ENCODE data around the gene TMEM63B.

TMEM63B gene

DNA sequence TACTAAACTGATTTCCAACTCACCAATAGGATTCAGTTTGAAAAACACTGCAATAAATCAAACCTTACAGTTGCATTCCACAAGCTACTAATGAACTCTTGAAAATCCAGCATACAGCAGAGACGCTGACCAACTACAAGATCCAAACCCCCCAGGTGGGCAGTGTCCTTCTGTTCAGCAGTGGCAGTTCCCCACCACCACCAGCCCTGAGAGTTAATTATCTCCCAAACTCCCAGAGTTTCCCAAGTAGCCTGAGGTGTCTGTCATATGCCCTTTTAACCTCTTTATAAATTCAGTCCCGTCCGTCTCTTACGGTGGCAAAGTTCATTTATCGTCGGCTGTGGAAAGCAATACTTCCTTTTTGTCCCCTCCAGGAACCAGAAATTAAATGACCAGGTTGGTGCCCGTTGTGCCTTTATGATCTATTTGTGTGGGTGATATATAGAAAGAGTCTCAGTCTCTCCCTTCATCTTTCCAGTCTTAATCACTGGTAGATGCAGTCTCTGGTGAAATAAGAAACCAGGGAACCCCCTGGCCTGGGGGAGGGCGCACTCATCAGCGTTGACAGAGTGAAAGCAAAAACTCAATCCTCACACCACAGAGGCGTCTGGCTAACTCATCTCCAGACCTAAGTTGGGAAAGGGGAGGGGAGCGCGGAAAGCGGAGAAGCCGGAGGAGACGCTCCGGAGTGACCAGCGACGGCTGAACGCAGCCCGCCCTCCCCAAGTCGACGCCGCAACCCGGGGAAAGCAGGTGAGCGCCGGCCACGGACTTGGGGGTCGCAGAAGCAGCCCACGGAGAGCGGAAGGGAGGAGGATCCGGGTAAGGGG lies 819 bp upstream of the TMEM63B start:
- peaks cover 17% of the 10 kb centered on the region; the same call in 1 of the 2 replicates for H3K36me3 ChIP-seq (ENCODE audit: insufficient read depth, low read depth, low read length)
- H3K4me1 ChIP-seq (ENCODE audit: insufficient read depth, low read length): peaks cover 18% of the 10 kb centered on the region
- H3K4me3 ChIP-seq (ENCODE audit: low read length): peak overlapping the region; percentile 79
- no peaks in the 10 kb centered on the region for H3K9me3 ChIP-seq (ENCODE audit: insufficient read depth, low read depth, low read length)
- 0 out of 2 replicates have a peak, but pooled peaks cover 7% of the 10 kb centered on the region for H3K27me3 ChIP-seq (ENCODE audit: insufficient read depth, low read length)
- H3K27ac ChIP-seq (ENCODE audit: low read length): no peak overlapping the region
- H3K9ac ChIP-seq (ENCODE audit: low read depth, low read length): peak overlapping the region; percentile 68

DNA sequence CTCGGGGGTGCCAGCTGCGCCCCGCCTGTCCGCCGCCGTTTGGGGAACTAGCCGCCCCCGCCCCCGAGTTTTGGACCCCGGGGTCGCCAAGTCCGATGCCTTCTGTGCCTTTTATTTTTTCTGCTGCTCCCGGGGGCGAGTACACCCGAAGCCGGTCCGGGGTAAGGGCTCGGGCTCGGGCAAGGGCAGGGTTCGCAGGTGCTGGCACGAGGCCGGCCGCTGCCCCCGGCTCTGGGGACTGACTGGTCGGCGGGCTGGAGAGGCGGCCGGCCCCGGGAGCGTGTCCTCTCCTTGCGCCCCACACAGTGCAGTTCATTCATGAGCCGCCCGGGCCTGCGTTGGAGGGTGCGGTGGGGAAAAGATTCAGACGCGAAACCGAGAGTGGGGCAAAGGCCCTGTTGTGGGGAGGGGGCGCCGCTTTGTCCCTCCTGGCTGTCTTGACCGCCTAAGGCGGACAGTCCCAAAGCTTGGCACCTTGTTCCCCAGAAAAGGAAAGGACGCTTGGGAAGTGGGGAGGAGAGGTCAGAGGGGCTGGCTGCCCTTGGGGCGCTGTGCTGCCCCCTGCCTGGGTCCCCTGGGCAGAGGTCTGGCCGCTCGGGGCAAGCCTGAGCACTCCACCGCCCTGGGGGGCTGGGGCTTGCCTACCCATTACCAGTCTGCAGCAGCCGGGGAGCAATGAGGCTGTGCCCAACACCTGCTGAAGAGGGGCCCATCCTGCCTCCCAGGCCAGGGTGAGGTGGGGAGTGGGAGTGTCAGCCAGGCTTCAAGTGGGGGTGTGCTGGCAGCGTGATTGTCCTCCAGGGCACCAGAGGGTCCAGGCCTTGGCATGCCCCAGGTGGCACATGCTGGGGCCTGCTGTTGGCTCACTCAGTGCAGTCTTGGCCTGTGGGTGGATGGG lies 915 bp downstream of the TMEM63B start:
- H3K4me1 ChIP-seq (ENCODE audit: insufficient read depth, low read length): peaks cover 12% of the 10 kb centered on the region
- peak overlapping the region; percentile 75 for H3K4me3 ChIP-seq (ENCODE audit: low read length)
- peaks cover 17% of the 10 kb centered on the region; the same call in 1 of the 2 replicates for H3K36me3 ChIP-seq (ENCODE audit: insufficient read depth, low read depth, low read length)
- peak overlapping the region; percentile 60; the same call in 1 of the 2 replicates for H3K9ac ChIP-seq (ENCODE audit: low read depth, low read length)
- H3K27me3 ChIP-seq (ENCODE audit: insufficient read depth, low read length): 0 out of 2 replicates have a peak, but pooled peaks cover 7% of the 10 kb centered on the region
- no peak overlapping the region for H3K27ac ChIP-seq (ENCODE audit: low read length)
- H3K9me3 ChIP-seq (ENCODE audit: insufficient read depth, low read depth, low read length): no peaks in the 10 kb centered on the region

DNA sequence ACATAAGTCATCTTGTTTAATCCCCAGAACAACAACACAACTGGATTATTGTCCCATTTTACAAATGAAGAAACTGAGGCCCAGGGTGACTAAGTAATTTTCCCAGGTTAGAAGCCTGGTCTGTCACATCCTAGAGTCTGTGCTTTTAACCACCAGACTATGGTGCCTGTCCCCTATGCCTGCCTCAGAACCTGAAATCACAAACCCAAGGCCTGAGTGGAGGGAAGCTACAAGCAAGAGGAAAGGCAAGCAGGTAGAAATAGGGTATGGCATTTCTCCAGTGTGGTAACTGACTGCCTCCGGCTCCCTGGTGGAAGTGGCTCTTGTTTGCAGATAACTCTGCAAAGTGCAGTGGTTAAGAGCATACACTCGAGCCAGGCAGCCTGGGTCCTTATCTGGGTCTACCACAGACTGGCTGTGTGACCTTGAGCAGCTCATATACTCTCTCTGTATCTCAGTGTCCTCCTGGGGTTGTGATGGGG lies 2.5 kb downstream of the TMEM63B start:
- Histone ChIP-seq H3K27me3 (ENCODE audit: insufficient read depth, low read length) (0 out of 2 replicates have a peak, but pooled peaks cover 7% of the 10 kb centered on the region), H3K9me3 (ENCODE audit: insufficient read depth, low read depth, low read length) (no peaks in the 10 kb centered on the region), H3K4me1 (ENCODE audit: insufficient read depth, low read length) (peaks cover 12% of the 10 kb centered on the region), H3K4me3 (ENCODE audit: low read length) (no peak overlapping the region), H3K9ac (ENCODE audit: low read depth, low read length) (no peak overlapping the region), H3K27ac (ENCODE audit: low read length) (no peak overlapping the region), H3K36me3 (ENCODE audit: insufficient read depth, low read depth, low read length) (peaks cover 11% of the 10 kb centered on the region; the same call in 1 of the 2 replicates)

DNA sequence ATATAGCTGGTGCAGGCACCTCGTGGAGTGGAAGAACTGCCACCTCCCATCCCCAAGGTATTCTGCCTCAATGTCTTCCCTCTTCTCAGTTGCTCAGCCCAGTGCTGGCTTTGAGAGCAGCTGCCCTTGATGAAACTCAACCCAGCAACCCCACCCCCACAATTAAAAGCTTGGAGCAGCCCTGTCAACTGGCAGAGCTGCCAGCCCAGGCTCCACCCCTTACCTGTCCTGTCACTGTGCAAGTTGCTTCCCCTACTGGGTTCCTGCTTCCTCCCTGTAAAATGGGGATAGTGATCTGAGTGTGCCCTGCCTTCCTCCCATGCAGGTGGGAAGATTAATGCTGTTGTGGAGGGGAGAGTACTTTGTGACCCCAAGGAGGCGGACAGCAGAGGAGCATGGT lies 4.5 kb downstream of the TMEM63B start:
- peaks cover 4% of the 10 kb centered on the region; the same call in 1 of the 2 replicates for H3K4me1 ChIP-seq (ENCODE audit: insufficient read depth, low read length)
- H3K4me3 ChIP-seq (ENCODE audit: low read length): no peak overlapping the region
- no peak overlapping the region for H3K27ac ChIP-seq (ENCODE audit: low read length)

DNA sequence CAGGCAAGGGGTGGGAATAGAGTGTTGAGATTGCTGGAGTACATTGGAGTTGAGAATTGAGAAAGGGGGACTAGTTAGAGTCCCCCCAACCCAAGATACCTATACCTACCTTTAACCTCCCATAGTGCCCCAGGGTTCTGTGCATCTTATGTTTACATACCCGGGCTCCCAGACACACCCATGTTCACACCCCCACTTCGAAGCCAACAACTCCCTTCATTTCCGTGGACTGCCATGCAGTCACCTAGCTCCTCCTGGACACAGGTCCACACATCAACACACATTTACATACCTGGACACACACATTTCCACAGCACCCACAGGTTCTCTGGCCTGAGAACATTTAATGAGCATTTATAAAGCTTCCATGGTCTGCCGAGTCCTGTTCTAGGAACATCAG lies 5.1 kb downstream of the TMEM63B start:
- peaks cover 12% of the 10 kb centered on the region; the same call in 1 of the 2 replicates for H3K36me3 ChIP-seq (ENCODE audit: insufficient read depth, low read depth, low read length)
- H3K9me3 ChIP-seq (ENCODE audit: insufficient read depth, low read depth, low read length): no peaks in the 10 kb centered on the region
- no peak overlapping the region for H3K9ac ChIP-seq (ENCODE audit: low read depth, low read length)
- H3K4me3 ChIP-seq (ENCODE audit: low read length): no peak overlapping the region
- peaks cover 4% of the 10 kb centered on the region; the same call in 1 of the 2 replicates for H3K4me1 ChIP-seq (ENCODE audit: insufficient read depth, low read length)
- no peak overlapping the region for H3K27ac ChIP-seq (ENCODE audit: low read length)
- H3K27me3 ChIP-seq (ENCODE audit: insufficient read depth, low read length): 0 out of 2 replicates have a peak, but pooled peaks cover 7% of the 10 kb centered on the region

More for the DNA sequence above, 4.5 kb downstream of the TMEM63B start:
- H3K36me3 ChIP-seq (ENCODE audit: insufficient read depth, low read depth, low read length): peaks cover 8% of the 10 kb centered on the region; the same call in 1 of the 2 replicates
- H3K27me3 ChIP-seq (ENCODE audit: insufficient read depth, low read length): 0 out of 2 replicates have a peak, but pooled peaks cover 7% of the 10 kb centered on the region
- no peak overlapping the region for H3K9ac ChIP-seq (ENCODE audit: low read depth, low read length)
- no peaks in the 10 kb centered on the region for H3K9me3 ChIP-seq (ENCODE audit: insufficient read depth, low read depth, low read length)

DNA sequence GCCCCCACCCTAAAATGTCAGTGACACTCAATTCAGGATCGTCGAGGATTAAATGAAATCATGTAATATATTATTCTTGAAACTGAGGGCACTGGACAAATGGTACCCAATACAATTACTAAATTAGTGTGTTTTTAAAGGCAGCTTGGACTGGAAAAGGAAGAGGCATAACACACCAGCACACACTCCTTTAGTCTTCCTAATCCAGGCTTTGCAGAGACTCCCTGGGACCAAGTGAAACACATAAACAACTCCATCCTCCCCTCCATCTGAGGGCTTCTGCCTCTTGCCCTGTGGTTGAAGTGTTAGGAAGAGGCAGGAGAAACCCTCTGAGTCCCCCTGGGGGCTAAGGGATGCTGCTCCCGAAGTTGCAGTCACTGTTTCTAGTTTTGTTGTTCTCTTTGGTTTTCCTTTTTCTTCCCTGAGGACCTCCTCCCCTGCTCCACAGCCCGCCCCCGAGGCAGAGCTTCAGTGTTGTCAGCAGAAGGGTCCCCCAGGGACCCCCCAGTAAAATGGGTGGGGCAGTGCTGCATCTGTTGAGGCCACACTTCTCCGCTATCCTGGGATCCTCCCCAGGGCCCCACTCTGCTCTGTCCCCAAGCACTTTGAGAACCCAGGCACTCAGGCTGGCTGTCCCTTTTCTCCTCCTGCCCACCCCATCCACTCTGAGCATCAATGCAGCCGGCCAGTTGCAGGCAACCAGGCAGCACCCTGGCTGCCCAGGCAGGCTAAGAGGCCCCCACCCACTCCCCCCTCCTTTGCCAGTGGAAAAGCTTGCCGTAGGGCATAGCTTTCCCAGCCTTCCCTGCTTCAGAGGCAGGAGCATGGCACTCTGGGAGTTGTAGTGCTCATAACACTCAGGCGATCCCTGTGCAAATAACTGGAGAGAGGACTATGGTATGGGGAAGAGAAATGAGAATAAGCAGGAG lies 5.9 kb downstream of the TMEM63B start:
- no peak overlapping the region for H3K27ac ChIP-seq (ENCODE audit: low read length)
- no peak overlapping the region for H3K4me3 ChIP-seq (ENCODE audit: low read length)
- 0 out of 2 replicates have a peak, but pooled peaks cover 6% of the 10 kb centered on the region for H3K27me3 ChIP-seq (ENCODE audit: insufficient read depth, low read length)
- H3K9ac ChIP-seq (ENCODE audit: low read depth, low read length): 0 out of 2 replicates have a peak overlapping the region, but pooled peaks have one; percentile 29
- peaks cover 12% of the 10 kb centered on the region; the same call in 1 of the 2 replicates for H3K36me3 ChIP-seq (ENCODE audit: insufficient read depth, low read depth, low read length)
- peaks cover 4% of the 10 kb centered on the region; the same call in 1 of the 2 replicates for H3K4me1 ChIP-seq (ENCODE audit: insufficient read depth, low read length)
- H3K9me3 ChIP-seq (ENCODE audit: insufficient read depth, low read depth, low read length): no peaks in the 10 kb centered on the region

DNA sequence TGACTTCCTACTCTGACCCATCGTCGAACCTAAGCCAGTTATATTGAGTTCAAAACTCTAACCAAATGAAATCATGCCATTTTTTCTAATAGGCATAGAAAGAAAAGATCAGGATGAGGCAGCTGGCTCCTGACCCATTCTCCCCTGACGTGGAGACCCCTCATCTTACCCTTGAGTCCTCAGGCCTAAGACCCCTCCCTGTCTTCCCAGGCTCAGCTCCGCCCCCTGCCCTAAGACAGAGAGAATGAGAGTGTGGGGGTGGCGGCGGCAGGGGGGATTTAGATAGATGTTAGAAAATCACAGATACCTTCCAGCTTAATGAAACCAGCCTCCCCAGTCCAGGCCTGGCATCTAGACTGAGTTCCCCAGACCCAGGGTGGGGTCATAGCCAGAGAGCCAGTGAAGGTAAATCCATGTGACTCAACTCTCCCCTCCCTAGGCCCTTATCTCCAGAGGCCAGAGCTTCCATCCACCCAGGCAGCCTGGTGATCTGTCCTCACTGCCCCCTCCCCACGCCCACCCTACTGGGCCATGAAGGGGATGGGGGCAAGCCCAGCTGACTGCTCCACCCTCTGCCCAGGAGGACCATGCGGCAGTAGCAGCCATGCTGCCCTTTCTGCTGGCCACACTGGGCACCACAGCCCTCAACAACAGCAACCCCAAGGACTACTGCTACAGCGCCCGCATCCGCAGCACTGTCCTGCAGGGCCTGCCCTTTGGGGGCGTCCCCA lies 6.8 kb downstream of the TMEM63B start:
- H3K27ac ChIP-seq (ENCODE audit: low read length): no peak overlapping the region
- H3K27me3 ChIP-seq (ENCODE audit: insufficient read depth, low read length): no peaks in the 10 kb centered on the region
- peaks cover 4% of the 10 kb centered on the region; the same call in 1 of the 2 replicates for H3K4me1 ChIP-seq (ENCODE audit: insufficient read depth, low read length)
- no peak overlapping the region for H3K4me3 ChIP-seq (ENCODE audit: low read length)
- peaks cover 12% of the 10 kb centered on the region; the same call in 1 of the 2 replicates for H3K36me3 ChIP-seq (ENCODE audit: insufficient read depth, low read depth, low read length)
- H3K9me3 ChIP-seq (ENCODE audit: insufficient read depth, low read depth, low read length): no peaks in the 10 kb centered on the region
- H3K9ac ChIP-seq (ENCODE audit: low read depth, low read length): no peak overlapping the region

DNA sequence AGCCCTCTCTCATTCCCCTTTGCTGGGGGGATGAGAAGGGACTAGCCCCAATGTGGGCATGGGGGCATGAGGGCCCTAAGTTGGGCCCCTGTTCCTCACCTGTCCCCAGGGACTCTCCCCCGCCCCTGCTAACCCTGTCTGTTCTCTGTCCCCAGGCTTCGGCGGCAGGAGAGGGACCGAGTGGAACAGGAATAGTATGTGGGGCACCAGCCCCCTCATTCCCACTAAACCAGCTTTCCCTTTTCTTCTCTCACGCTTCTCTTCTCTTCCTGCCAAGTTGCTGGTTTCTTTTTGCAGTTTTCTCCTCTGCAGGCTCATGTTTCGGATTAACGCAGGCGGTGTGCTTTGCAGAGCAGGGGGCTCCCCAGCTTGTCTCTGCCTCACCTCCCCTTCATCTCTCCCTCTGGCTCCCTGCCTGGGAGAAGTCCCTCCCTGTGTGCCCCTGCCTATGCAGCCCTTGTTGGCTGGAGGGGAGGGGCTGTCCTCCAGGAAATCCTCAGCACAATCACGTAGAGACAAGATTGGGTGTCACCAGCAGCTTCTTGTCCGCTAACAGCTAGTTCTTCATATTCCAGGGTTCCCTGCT lies 7.9 kb downstream of the TMEM63B start:
- Histone ChIP-seq H3K27me3 (ENCODE audit: insufficient read depth, low read length) (no peaks in the 10 kb centered on the region), H3K4me1 (ENCODE audit: insufficient read depth, low read length) (peaks cover 4% of the 10 kb centered on the region; the same call in 1 of the 2 replicates)

DNA sequence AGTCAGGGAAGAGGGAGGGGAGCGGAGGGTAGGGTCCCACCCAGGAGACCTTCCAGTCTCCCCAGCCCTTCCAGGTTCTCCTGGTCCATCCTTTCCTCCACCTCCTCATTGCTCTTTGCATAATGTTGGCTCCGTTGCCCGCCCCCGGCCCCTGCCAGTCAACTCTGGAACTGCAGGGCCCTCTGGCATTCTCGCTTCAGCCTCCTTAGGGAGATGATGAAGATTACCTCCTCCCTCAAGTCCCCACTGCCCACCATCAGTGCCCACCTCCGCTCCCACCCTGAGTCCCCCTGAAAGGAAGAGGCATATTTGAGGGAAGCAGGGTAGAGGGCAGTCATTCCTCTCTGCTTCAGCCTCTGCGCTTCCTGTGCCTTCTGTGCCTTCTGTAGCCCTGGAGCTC lies 8.5 kb downstream of the TMEM63B start:
- Histone ChIP-seq H3K4me3 (ENCODE audit: low read length) (no peak overlapping the region), H3K36me3 (ENCODE audit: insufficient read depth, low read depth, low read length) (peaks cover 26% of the 10 kb centered on the region), H3K4me1 (ENCODE audit: insufficient read depth, low read length) (peaks cover 4% of the 10 kb centered on the region; the same call in 1 of the 2 replicates), H3K27ac (ENCODE audit: low read length) (no peak overlapping the region), H3K9ac (ENCODE audit: low read depth, low read length) (no peak overlapping the region), H3K9me3 (ENCODE audit: insufficient read depth, low read depth, low read length) (no peaks in the 10 kb centered on the region), H3K27me3 (ENCODE audit: insufficient read depth, low read length) (no peaks in the 10 kb centered on the region)

More for the DNA sequence above, 7.9 kb downstream of the TMEM63B start:
- Histone ChIP-seq H3K36me3 (ENCODE audit: insufficient read depth, low read depth, low read length) (peaks cover 20% of the 10 kb centered on the region), H3K27ac (ENCODE audit: low read length) (no peak overlapping the region), H3K4me3 (ENCODE audit: low read length) (no peak overlapping the region), H3K9me3 (ENCODE audit: insufficient read depth, low read depth, low read length) (no peaks in the 10 kb centered on the region), H3K9ac (ENCODE audit: low read depth, low read length) (no peak overlapping the region)
